Measurements from ENCODE around the gene PRODH2.

Gene PRODH2

GRCh38 chr19:35767288-35768081 lies 45.2 kb downstream of the PRODH2 start:
- intact Hi-C loops (cut with DNase I): no loop called here
- peak in 1 of 10 donors; percentile 62 for DNase-seq

GRCh38 chr19:35766571-35767104 lies 46.0 kb downstream of the PRODH2 start:
- intact Hi-C loops (cut with DNase I): no loop called here
- DNase-seq: peak in 1 of 10 donors; percentile 62

- DNase-seq: peak in 2 of 10 donors; percentile 8 to 67
- intact Hi-C loops (cut with DNase I): no loop called here
Measured at GRCh38 chr19:35764432-35765315, 48.0 kb downstream of the PRODH2 start.

GRCh38 chr19:35760711-35761349 lies 51.8 kb downstream of the PRODH2 start:
- intact Hi-C loops (cut with DNase I): no loop called here
- DNase-seq: no peak

- no peak for DNase-seq
- intact Hi-C loops (cut with DNase I): no loop called here
Measured at GRCh38 chr19:35759697-35760096, 52.9 kb downstream of the PRODH2 start.

- peak; percentile 97 to 100 (median 98) for DNase-seq
- intact Hi-C loops (cut with DNase I): loop anchor here (1.0 kb wide), 2 partner anchors 10 to 17 kb away; partner anchors contain the start of genes ARHGAP33 and LIN37
Measured at GRCh38 chr19:35757749-35758608, 54.7 kb downstream of the PRODH2 start, which contains the start of gene PROSER3. Gene PROSER3 (plus strand): TSS chr19:35758176. CDS start chr19:35758216, 40 bp downstream.

GRCh38 chr19:35757231-35757748 lies 55.4 kb downstream of the PRODH2 start:
- DNase-seq: peak in 8 of 10 donors; percentile 36 to 92 (median 47)
- intact Hi-C loops (cut with DNase I): no loop called here

- DNase-seq: peak in 2 of 10 donors; percentile 85 to 88
- intact Hi-C loops (cut with DNase I): no loop called here
Measured at GRCh38 chr19:35756377-35757230, 56.0 kb downstream of the PRODH2 start, which contains the start of gene HSPB6. Gene HSPB6 (minus strand): TSS chr19:35757029. CDS start chr19:35757008, 21 bp downstream.

- DNase-seq: peak in 1 of 10 donors; percentile 86
- intact Hi-C loops (cut with DNase I): no loop called here
Measured at GRCh38 chr19:35755550-35756376, 56.9 kb downstream of the PRODH2 start.

- peak in 1 of 10 donors; percentile 75 for DNase-seq
- intact Hi-C loops (cut with DNase I): no loop called here
Measured at GRCh38 chr19:35755131-35755549, 57.5 kb downstream of the PRODH2 start.

- no peak for DNase-seq
- intact Hi-C loops (cut with DNase I): no loop called here
Measured at GRCh38 chr19:35754370-35755130, 58.1 kb downstream of the PRODH2 start.

GRCh38 chr19:35753634-35754369 lies 58.8 kb downstream of the PRODH2 start:
- intact Hi-C loops (cut with DNase I): no loop called here
- no peak for DNase-seq

GRCh38 chr19:35752746-35753350 lies 59.8 kb downstream of the PRODH2 start:
- peak in 1 of 10 donors; percentile 52 for DNase-seq
- intact Hi-C loops (cut with DNase I): no loop called here

GRCh38 chr19:35751839-35752745 lies 60.6 kb downstream of the PRODH2 start:
- intact Hi-C loops (cut with DNase I): no loop called here
- DNase-seq: no peak
